H1 (cell line): ENCODE data around the gene FGFBP3. TPM values are rescaled to one million over a fixed set of nuclear protein-coding genes. Genes with fewer than 3 reads are reported as not detected.

Experiments used
- CTCF ChIA-PET: fragments of 300-600 bp; sonication (Branson Sonifier 250); formaldehyde crosslinking; loops from one replicate; lab custom pipeline; 2021; ENCODE audit not compliant: partially characterized antibody; lab: Charles Lee
- POLR2A ChIA-PET: fragments of 300-600 bp; sonication (Branson Sonifier 250); formaldehyde crosslinking; loops from one replicate; lab custom pipeline; 2021; ENCODE audit warnings: inconsistent platforms; ENCODE audit not compliant: partially characterized antibody; lab: Charles Lee
- DNase-seq, 2 experiments: peaks; one replicate each; pipeline versions ENCODE4 v3.0.0 to v3.0.0-alpha.2; 2010 to 2022; ENCODE audit warnings: low spot score in 2 of 2, low read depth in 1 of 2, mixed read lengths in 1 of 2
- FAIRE-seq: peaks from 2 replicates; lab custom pipeline; 2011; peaks lifted over from hg19 to GRCh38; lab: Jason Lieb, UNC
- H2AFZ ChIP-seq: 2 replicates; pipeline ENCODE4 v1.8.1; 2012; ENCODE audit warnings: low read length, inconsistent platforms
- H2AK5ac ChIP-seq: 2 replicates; pipeline ENCODE4 v1.6.1; 2013; ENCODE audit warnings: low read depth, low read length
- H2BK120ac ChIP-seq: replicated peaks from 2 replicates; pipeline ENCODE3; 2013; ENCODE audit warnings: low read depth, low read length, inconsistent platforms
- H2BK12ac ChIP-seq: 2 replicates; pipeline ENCODE4 v1.6.1; 2013; ENCODE audit warnings: low read depth, low read length
- H2BK15ac ChIP-seq: 2 replicates; pipeline ENCODE4 v1.6.1; 2013; ENCODE audit warnings: low read length
- H2BK20ac ChIP-seq: 2 replicates; pipeline ENCODE4 v1.6.1; 2013; ENCODE audit warnings: low read length
- H2BK5ac ChIP-seq: 2 replicates; pipeline ENCODE4 v1.6.1; 2013; ENCODE audit warnings: low read depth, low read length
- H3K14ac ChIP-seq: 2 replicates; pipeline ENCODE4 v1.6.1; 2013; ENCODE audit warnings: inconsistent platforms; ENCODE audit not compliant: insufficient read length
- H3K18ac ChIP-seq: 2 replicates; pipeline ENCODE4 v1.6.1; 2013; ENCODE audit warnings: low read length; ENCODE audit errors: extremely low read depth
- H3K23ac ChIP-seq: 2 replicates; pipeline ENCODE4 v1.6.1; 2013; ENCODE audit warnings: inconsistent platforms; ENCODE audit not compliant: insufficient read length
- H3K23me2 ChIP-seq: 2 replicates; pipeline ENCODE4 v1.6.1; 2013; ENCODE audit warnings: low read depth, low read length
- H3K27ac ChIP-seq: 2 replicates; pipeline ENCODE4 v1.6.1; 2011; ENCODE audit warnings: low read depth, low read length, inconsistent platforms
- H3K27me3 ChIP-seq, 4 experiments: replicated peaks in 1 of 4; 1 replicate in 1 of 4; 2 replicates in 3 of 4; pipeline versions ENCODE4 v1.6.1 to v1.8.1; 2011 to 2013; ENCODE audit warnings: low read length in 3 of 4, mild to moderate bottlenecking in 3 of 4, inconsistent platforms in 2 of 4, mixed read lengths in 2 of 4, moderate library complexity in 1 of 4; ENCODE audit not compliant: control insufficient read depth in 3 of 4, insufficient read depth in 3 of 4; ENCODE audit errors: extremely low read depth in 1 of 4
- H3K36me3 ChIP-seq, 4 experiments: 2 replicates each; pipeline versions ENCODE4 v1.6.1 to v1.8.1; 2011 to 2013; ENCODE audit warnings: mild to moderate bottlenecking in 4 of 4, low read length in 3 of 4, moderate library complexity in 2 of 4, control low read depth in 1 of 4, inconsistent platforms in 1 of 4; ENCODE audit not compliant: insufficient read depth in 4 of 4, control insufficient read depth in 2 of 4
- H3K4ac ChIP-seq: replicated peaks from 2 replicates; pipeline ENCODE3; 2013; ENCODE audit warnings: low read length, low read depth, mixed read lengths, inconsistent platforms; ENCODE audit not compliant: insufficient read length
- H3K4me1 ChIP-seq, 4 experiments: replicated peaks in 1 of 4; 1 replicate in 1 of 4; 2 replicates in 3 of 4; pipeline versions ENCODE4 v1.6.1 to v1.8.1; 2011 to 2013; ENCODE audit warnings: low read length in 3 of 4, inconsistent platforms in 2 of 4, mixed read lengths in 1 of 4; ENCODE audit not compliant: insufficient read depth in 4 of 4, control insufficient read depth in 3 of 4
- H3K4me2 ChIP-seq, 2 experiments: 2 replicates each; pipeline versions ENCODE4 v1.6.1 to v1.8.1; 2011 to 2013; ENCODE audit warnings: low read depth in 2 of 2, low read length in 2 of 2, control low read depth in 1 of 2, inconsistent platforms in 1 of 2, mild to moderate bottlenecking in 1 of 2; ENCODE audit not compliant: insufficient read depth in 1 of 2
- H3K4me3 ChIP-seq, 4 experiments: fragments of 200-600, 300-600 bp in 1 of 4; sonication (generic), shearing (Covaris generic), sonication (Bioruptor Twin) in 1 of 4; 2 replicates each; pipeline versions ENCODE4 v1.5.1 to v1.8.1; 2011 to 2016; ENCODE audit warnings: low read length in 4 of 4, low read depth in 3 of 4, control low read depth in 2 of 4, inconsistent platforms in 2 of 4, mild to moderate bottlenecking in 2 of 4, mixed read lengths in 1 of 4, moderate library complexity in 1 of 4; ENCODE audit not compliant: insufficient read depth in 2 of 4; ENCODE audit errors: extremely low read depth in 1 of 4
- H3K56ac ChIP-seq: replicated peaks from 2 replicates; pipeline ENCODE3; 2013; ENCODE audit warnings: low read depth, mild to moderate bottlenecking, mixed read lengths, low read length, inconsistent platforms; ENCODE audit not compliant: insufficient read length
- H3K79me1 ChIP-seq: 2 replicates; pipeline ENCODE4 v1.6.1; 2013; ENCODE audit warnings: low read depth, low read length, control low read depth
- H3K79me2 ChIP-seq, 2 experiments: 2 replicates each; pipeline versions ENCODE4 v1.6.1 to v1.8.1; 2012 to 2013; ENCODE audit warnings: low read length in 2 of 2, mild to moderate bottlenecking in 2 of 2, inconsistent platforms in 1 of 2; ENCODE audit not compliant: insufficient read depth in 2 of 2, control insufficient read depth in 1 of 2
- H3K9ac ChIP-seq, 4 experiments: replicated peaks in 1 of 4; 1 replicate in 1 of 4; 2 replicates in 3 of 4; pipeline versions ENCODE4 v1.6.1 to v1.8.1; 2011 to 2013; ENCODE audit warnings: low read depth in 3 of 4, low read length in 3 of 4, control low read depth in 2 of 4, mild to moderate bottlenecking in 2 of 4, moderate library complexity in 2 of 4, inconsistent platforms in 1 of 4; ENCODE audit errors: extremely low read depth in 1 of 4
- H3K9me3 ChIP-seq, 2 experiments: 2 replicates each; pipeline versions ENCODE4 v1.6.1 to v1.8.1; 2012 to 2013; ENCODE audit warnings: mild to moderate bottlenecking in 2 of 2, moderate library complexity in 2 of 2, control low read depth in 1 of 2, inconsistent platforms in 1 of 2, low read depth in 1 of 2, low read length in 1 of 2, mixed read lengths in 1 of 2; ENCODE audit not compliant: insufficient read depth in 2 of 2
- H4K20me1 ChIP-seq, 2 experiments: replicated peaks in 1 of 2; 2 replicates each; pipeline versions ENCODE3 to v1.8.1; 2011 to 2013; ENCODE audit warnings: inconsistent platforms in 2 of 2, low read length in 2 of 2, mild to moderate bottlenecking in 1 of 2; ENCODE audit not compliant: insufficient read depth in 2 of 2, control insufficient read depth in 1 of 2
- H4K5ac ChIP-seq: 2 replicates; pipeline ENCODE4 v1.6.1; 2013; ENCODE audit warnings: low read length, low read depth, mixed read lengths, inconsistent platforms; ENCODE audit not compliant: insufficient read length
- H4K8ac ChIP-seq: 2 replicates; pipeline ENCODE4 v1.8.0; 2013; ENCODE audit warnings: mild to moderate bottlenecking, moderate library complexity, low read length, inconsistent platforms; ENCODE audit not compliant: insufficient read depth; ENCODE audit errors: extremely low read depth
- H4K91ac ChIP-seq: replicated peaks from 2 replicates; pipeline ENCODE3; 2013; ENCODE audit warnings: low read length, mixed read lengths, inconsistent platforms; ENCODE audit not compliant: insufficient read length
- RNF2 ChIP-seq: fragments of 200-900, 300-1000 bp; sonication (generic); IDR thresholded peaks from 2 replicates; pipeline ENCODE4 v1.7.1; 2016; ENCODE audit warnings: borderline replicate concordance, low read depth, mild to moderate bottlenecking, antibody characterized with exemption, low read length; ENCODE audit not compliant: poor library complexity, severe bottlenecking; ENCODE audit errors: missing control alignments
- SP4 ChIP-seq: IDR thresholded peaks from 2 replicates; pipeline ENCODE4 v1.6.1; 2012; ENCODE audit warnings: low read length, inconsistent platforms
- TBP ChIP-seq: IDR thresholded peaks from 2 replicates; pipeline ENCODE4 v1.6.1; 2011; ENCODE audit warnings: low read depth, low read length, improper control_type of control experiment
- ZNF274 ChIP-seq: IDR thresholded peaks from 2 replicates; pipeline ENCODE4 v1.7.0; 2012; ENCODE audit warnings: low read length, borderline replicate concordance; ENCODE audit errors: extremely low read depth
- WGBS, 2 experiments: shearing (Covaris generic) in 1 of 2; methylation state at CpG; one replicate each; pipeline versions ENCODE4 v1.1.6 to v1.1.7; 2013 to 2015; ENCODE audit warnings: low lambda C conversion rate in 2 of 2, mixed read lengths in 2 of 2, inconsistent platforms in 1 of 2, low coverage in 1 of 2, missing lambda C conversion rate in 1 of 2; ENCODE audit not compliant: insufficient replicate concordance in 2 of 2, insufficient coverage in 1 of 2, insufficient read length in 1 of 2; ENCODE audit errors: extremely low coverage in 1 of 2, missing lambda C conversion rate in 1 of 2; 5-methylcytosine and 5-hydroxymethylcytosine counted together
- polyA plus RNA-seq, 7 experiments: library from polyadenylated mRNA; depleted of rRNA in 3 of 7; stranded (reverse) in 5 of 7; unstranded in 2 of 7; fragments of >200 nt in 5 of 7; fragments of 200-250 nt in 2 of 7; gene quantifications; 1 replicate in 5 of 7; 2 replicates in 1 of 7; 4 replicates in 1 of 7; pipeline versions ENCODE4 v1.2.1 to v1.2.3, GENCODE V29; 2011 to 2013; ENCODE audit warnings: missing spikeins in 2 of 7, mixed read lengths in 2 of 7
- total RNA-seq: library from RNA; stranded (reverse); fragmentation: NEBNext Ultra II Directional; extraction: Animal tissue kit (Norgen Biotek cat#: 25700); gene quantifications from 2 replicates; pipeline ENCODE4 v1.2.1, GENCODE V29; 2021
- TF ChIP-seq, protein P1 (sequence below): IDR thresholded peaks from 2 replicates; pipeline ENCODE4 v1.6.1; 2011; ENCODE audit warnings: low read length, improper control_type of control experiment

FGFBP3 gene
- total and polyA plus RNA-seq, 2 of the 8 experiments (the other 6 are each of a cell fraction or from before 2014, with no cell fraction given): 54.6 to 115 TPM

DNA sequence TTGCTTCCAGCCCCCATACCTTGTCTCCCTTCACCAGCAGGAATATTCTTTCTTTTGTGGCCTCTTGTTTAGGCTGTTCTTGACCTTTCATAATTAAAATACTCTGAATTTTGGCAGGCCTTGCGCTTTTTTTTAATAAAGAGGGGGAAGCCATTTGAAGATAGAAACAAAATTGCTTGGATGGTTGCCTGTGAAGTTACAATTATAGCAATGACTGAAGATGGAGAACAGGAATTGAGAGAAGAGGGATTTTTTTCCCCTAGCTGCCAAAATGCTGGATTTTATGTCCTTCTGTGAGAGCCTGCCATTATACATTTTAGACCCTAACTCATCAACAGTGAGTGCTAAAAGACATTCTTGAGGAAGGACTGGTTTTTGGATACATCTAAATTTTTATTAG is 24.8 kb downstream of the FGFBP3 start:
- no peak overlapping the region for H2AFZ ChIP-seq
- CTCF ChIA-PET: interaction anchor here (1.2 to 3.0 kb wide), 2 partner anchors 24 to 28 kb away, joined by 6 to 10 read pairs; partner anchors contain the start of gene FGFBP3
- H3K4me3 ChIP-seq: no peak overlapping the region

More for the DNA sequence above, 24.8 kb downstream of the FGFBP3 start:
- Histone ChIP-seq H4K5ac (peak overlapping the region; percentile 61), H3K23me2 (no peaks in the 10 kb centered on the region), H3K27me3 (no peaks in the 10 kb centered on the region), H2BK12ac (peak overlapping the region; percentile 96; the same call in 1 of the 2 replicates), H3K9ac (no peak overlapping the region), H2BK15ac (no peak overlapping the region; the same call in 1 of the 2 replicates), H3K9me3 (no peaks in the 10 kb centered on the region), H3K23ac (no peak overlapping the region), H3K36me3 (no peaks in the 10 kb centered on the region), H2AK5ac (peak overlapping the region; percentile 84), H3K79me1 (no peaks in the 10 kb centered on the region), H3K4me1 (peaks cover 11 to 36% (median 29%) of the 10 kb centered on the region in 4 experiments), H3K27ac (peak overlapping the region; percentile 34; the same call in 1 of the 2 replicates), H3K79me2 (no peaks in the 10 kb centered on the region), H2BK120ac (peak overlapping the region; percentile 99), H3K56ac (peak overlapping the region; percentile 62), H3K18ac (0 out of 2 replicates have a peak overlapping the region, but pooled peaks have one; percentile 76), H4K91ac (peak overlapping the region; percentile 96), H4K8ac (no peak overlapping the region), H2BK5ac (peak overlapping the region; percentile 77; the same call in 1 of the 2 replicates), H4K20me1 (no peaks in the 10 kb centered on the region), H3K14ac (peak overlapping the region; percentile 98), H3K4me2 (peak overlapping the region; percentile 46 to 52; a peak in 3 of 4 replicates), H3K4ac (peak overlapping the region; percentile 96), H2BK20ac (peak overlapping the region; percentile 94; the same call in 1 of the 2 replicates)
- DNase-seq (no peak), FAIRE-seq (no peak)
- POLR2A ChIA-PET: interaction anchor here (1.0 to 3.4 kb wide), 4 partner anchors 9 to 23 kb away, joined by 3 to 22 read pairs (median 5); partner anchors contain the start of gene FGFBP3
- TF ChIP-seq TBP: no peak
- TF ChIP-seq ZNF274: no peak
- no peak for TF ChIP-seq RNF2
- TF ChIP-seq, protein P1, sequence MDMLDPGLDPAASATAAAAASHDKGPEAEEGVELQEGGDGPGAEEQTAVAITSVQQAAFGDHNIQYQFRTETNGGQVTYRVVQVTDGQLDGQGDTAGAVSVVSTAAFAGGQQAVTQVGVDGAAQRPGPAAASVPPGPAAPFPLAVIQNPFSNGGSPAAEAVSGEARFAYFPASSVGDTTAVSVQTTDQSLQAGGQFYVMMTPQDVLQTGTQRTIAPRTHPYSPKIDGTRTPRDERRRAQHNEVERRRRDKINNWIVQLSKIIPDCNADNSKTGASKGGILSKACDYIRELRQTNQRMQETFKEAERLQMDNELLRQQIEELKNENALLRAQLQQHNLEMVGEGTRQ: no peak
- TF ChIP-seq SP4: no peak
- 88% methylated on average over 1 of the region's 1 CpG; no CpG with 5 or more reads in 1 of the 2 experiments for WGBS, 2 experiments
